Measurements from ENCODE around the gene TENM3.

TENM3 gene

GRCh38 chr4:182649698-182650477, 406.7 kb downstream of the TENM3 start:
- H2AFZ ChIP-seq (ENCODE audit: low read length), result no peak overlapping the region
- H3K9ac ChIP-seq (ENCODE audit: low read length), result no peak overlapping the region
- no peaks in the 10 kb centered on the region for H3K9me2 ChIP-seq (ENCODE audit: low read depth, low read length)

GRCh38 chr4:182653596-182653995, 410.4 kb downstream of the TENM3 start:
- no peak overlapping the region for H3K27ac ChIP-seq (ENCODE audit: low read depth, low read length, poor library complexity, severe bottlenecking)
- H3K4me2 ChIP-seq (ENCODE audit: low read length), result no peak overlapping the region
- H3K36me3 ChIP-seq (ENCODE audit: insufficient read depth, low read length), result no peaks in the 10 kb centered on the region
- H2AFZ ChIP-seq (ENCODE audit: low read length), result no peak overlapping the region
- H3K79me2 ChIP-seq (ENCODE audit: insufficient read depth, low read length), result no peaks in the 10 kb centered on the region
- H3K9ac ChIP-seq (ENCODE audit: low read length), result no peak overlapping the region
- no peaks in the 10 kb centered on the region for H3K9me3 ChIP-seq (ENCODE audit: low read length)
- no peaks in the 10 kb centered on the region for H3K4me1 ChIP-seq (ENCODE audit: insufficient read depth, low read length, severe bottlenecking)
- H4K20me1 ChIP-seq (ENCODE audit: insufficient read depth, low read length), result no peaks in the 10 kb centered on the region
- no peaks in the 10 kb centered on the region for H3K9me2 ChIP-seq (ENCODE audit: low read depth, low read length)
- no peaks in the 10 kb centered on the region for H3F3A ChIP-seq (ENCODE audit: insufficient read depth, low read length)
- TF ChIP-seq CTCF (IDR thresholded peaks at IDR 0.05; ENCODE audit: low read length) (no peak), EZH2 (IDR thresholded peaks at IDR 0.05; ENCODE audit: borderline replicate concordance, low read length) (no peak)
- H3K27me3 ChIP-seq (ENCODE audit: insufficient read depth, low read length), result no peaks in the 10 kb centered on the region
- H3K4me3 ChIP-seq (ENCODE audit: low read depth, low read length, poor library complexity, severe bottlenecking), result no peak overlapping the region

More at GRCh38 chr4:182649698-182650477, 406.7 kb downstream of the TENM3 start:
- H4K20me1 ChIP-seq (ENCODE audit: insufficient read depth, low read length), result no peaks in the 10 kb centered on the region
- no peak overlapping the region for H3K27ac ChIP-seq (ENCODE audit: low read depth, low read length, poor library complexity, severe bottlenecking)
- H3K79me2 ChIP-seq (ENCODE audit: insufficient read depth, low read length), result no peaks in the 10 kb centered on the region
- H3K36me3 ChIP-seq (ENCODE audit: insufficient read depth, low read length), result no peaks in the 10 kb centered on the region
- H3K4me3 ChIP-seq (ENCODE audit: low read depth, low read length, poor library complexity, severe bottlenecking), result no peak overlapping the region
- H3K9me3 ChIP-seq (ENCODE audit: low read length), result no peaks in the 10 kb centered on the region
- no peaks in the 10 kb centered on the region for H3K27me3 ChIP-seq (ENCODE audit: insufficient read depth, low read length)
- no peaks in the 10 kb centered on the region for H3K4me1 ChIP-seq (ENCODE audit: insufficient read depth, low read length, severe bottlenecking)
- TF ChIP-seq EZH2 (IDR thresholded peaks at IDR 0.05; ENCODE audit: borderline replicate concordance, low read length) (no peak), CTCF (IDR thresholded peaks at IDR 0.05; ENCODE audit: low read length) (no peak)
- no peaks in the 10 kb centered on the region for H3F3A ChIP-seq (ENCODE audit: insufficient read depth, low read length)
- no peak overlapping the region for H3K4me2 ChIP-seq (ENCODE audit: low read length)

- H2AFZ ChIP-seq (ENCODE audit: low read length), result no peak overlapping the region
- no peaks in the 10 kb centered on the region for H3K36me3 ChIP-seq (ENCODE audit: insufficient read depth, low read length)
- no peak for TF ChIP-seq EZH2 (IDR thresholded peaks at IDR 0.05; ENCODE audit: borderline replicate concordance, low read length)
- no peak for TF ChIP-seq CTCF (IDR thresholded peaks at IDR 0.05; ENCODE audit: low read length)
- no peaks in the 10 kb centered on the region for H3K4me1 ChIP-seq (ENCODE audit: insufficient read depth, low read length, severe bottlenecking)
- no peak overlapping the region for H3K4me2 ChIP-seq (ENCODE audit: low read length)
- no peaks in the 10 kb centered on the region for H3K9me3 ChIP-seq (ENCODE audit: low read length)
- H4K20me1 ChIP-seq (ENCODE audit: insufficient read depth, low read length), result no peaks in the 10 kb centered on the region
- H3K9ac ChIP-seq (ENCODE audit: low read length), result no peak overlapping the region
- H3K79me2 ChIP-seq (ENCODE audit: insufficient read depth, low read length), result no peaks in the 10 kb centered on the region
- no peak overlapping the region for H3K27ac ChIP-seq (ENCODE audit: low read depth, low read length, poor library complexity, severe bottlenecking)
- H3K27me3 ChIP-seq (ENCODE audit: insufficient read depth, low read length), result no peaks in the 10 kb centered on the region
- H3F3A ChIP-seq (ENCODE audit: insufficient read depth, low read length), result no peaks in the 10 kb centered on the region
- no peak overlapping the region for H3K4me3 ChIP-seq (ENCODE audit: low read depth, low read length, poor library complexity, severe bottlenecking)
- no peaks in the 10 kb centered on the region for H3K9me2 ChIP-seq (ENCODE audit: low read depth, low read length)
Measured at GRCh38 chr4:182655340-182655739, 412.1 kb downstream of the TENM3 start.
